ENCODE data around the gene PTPN7.

- TF ChIP-seq EZH2 (IDR thresholded peaks at IDR 0.05; ENCODE audit: borderline replicate concordance, low read length): no peak
- TF ChIP-seq, protein P1, sequence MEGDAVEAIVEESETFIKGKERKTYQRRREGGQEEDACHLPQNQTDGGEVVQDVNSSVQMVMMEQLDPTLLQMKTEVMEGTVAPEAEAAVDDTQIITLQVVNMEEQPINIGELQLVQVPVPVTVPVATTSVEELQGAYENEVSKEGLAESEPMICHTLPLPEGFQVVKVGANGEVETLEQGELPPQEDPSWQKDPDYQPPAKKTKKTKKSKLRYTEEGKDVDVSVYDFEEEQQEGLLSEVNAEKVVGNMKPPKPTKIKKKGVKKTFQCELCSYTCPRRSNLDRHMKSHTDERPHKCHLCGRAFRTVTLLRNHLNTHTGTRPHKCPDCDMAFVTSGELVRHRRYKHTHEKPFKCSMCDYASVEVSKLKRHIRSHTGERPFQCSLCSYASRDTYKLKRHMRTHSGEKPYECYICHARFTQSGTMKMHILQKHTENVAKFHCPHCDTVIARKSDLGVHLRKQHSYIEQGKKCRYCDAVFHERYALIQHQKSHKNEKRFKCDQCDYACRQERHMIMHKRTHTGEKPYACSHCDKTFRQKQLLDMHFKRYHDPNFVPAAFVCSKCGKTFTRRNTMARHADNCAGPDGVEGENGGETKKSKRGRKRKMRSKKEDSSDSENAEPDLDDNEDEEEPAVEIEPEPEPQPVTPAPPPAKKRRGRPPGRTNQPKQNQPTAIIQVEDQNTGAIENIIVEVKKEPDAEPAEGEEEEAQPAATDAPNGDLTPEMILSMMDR (IDR thresholded peaks at IDR 0.05; ENCODE audit: low read length): no peak
Measured at GRCh38 chr1:202194328-202194648, 33.9 kb upstream of the PTPN7 start.
